ENCODE data around the gene WDFY2. TPM values are rescaled to one million over a fixed set of nuclear protein-coding genes. Genes with fewer than 3 reads are reported as not detected.
A peak's percentile ranks its signal among the peaks of the same experiment; 100 is the strongest.

The WDFY2 gene
- total RNA-seq, 5 donors from 2014 or later (not counting 1 experiment from before 2014, with no cell fraction given): 18.2 to 28.3 (median 20.0) TPM

GRCh38 chr13:51773515-51773914 is 189.3 kb downstream of the WDFY2 start:
- Histone ChIP-seq H3K27ac (ENCODE audit: low read length) (no peak overlapping the region), H3K36me3 (ENCODE audit: control insufficient read depth in 2 of 2, extremely low read depth in 1 of 2, insufficient read depth in 1 of 2, low read length in 1 of 2) (peaks cover 0 to 22% of the 10 kb centered on the region in 2 donors), H3K4me3 (ENCODE audit: control insufficient read depth in 1 of 2, extremely low read depth in 1 of 2, low read length in 1 of 2) (no peak overlapping the region), H3K4me1 (ENCODE audit: control insufficient read depth in 1 of 2, extremely low read depth in 1 of 2, insufficient read depth in 2 of 2, low read length in 2 of 2) (no peaks in the 10 kb centered on the region), H3K27me3 (replicated peaks in 1 of 2; ENCODE audit: control insufficient read depth in 2 of 2, extremely low read depth in 1 of 2, insufficient read depth in 2 of 2, low read length in 1 of 2) (no peaks in the 10 kb centered on the region), H3K9me3 (no peaks in the 10 kb centered on the region)
- H3K9me3 Mint-ChIP-seq: no peaks in the 10 kb centered on the region
- CTCF ChIA-PET: no interaction called here
- H3K4me1 Mint-ChIP-seq: no peaks in the 10 kb centered on the region
- peaks cover 21% of the 10 kb centered on the region for H3K36me3 Mint-ChIP-seq
- no peaks in the 10 kb centered on the region for H3K27me3 Mint-ChIP-seq
- DNase-seq (no peak), ATAC-seq (replicated peaks in 1 of 4) (no peak)
- POLR2A ChIA-PET: no interaction called here
- no peak overlapping the region for H3K4me3 Mint-ChIP-seq
- 93% methylated on average over 5 of the region's 11 CpGs for WGBS (ENCODE audit: insufficient coverage)
- H3K27ac Mint-ChIP-seq: no peak overlapping the region

GRCh38 chr13:51776179-51776578 is 191.9 kb downstream of the WDFY2 start:
- CTCF ChIA-PET: no interaction called here
- no peaks in the 10 kb centered on the region for H3K9me3 ChIP-seq
- H3K27me3 ChIP-seq (replicated peaks in 1 of 2; ENCODE audit: control insufficient read depth in 2 of 2, extremely low read depth in 1 of 2, insufficient read depth in 2 of 2, low read length in 1 of 2): no peaks in the 10 kb centered on the region
- H3K36me3 ChIP-seq (ENCODE audit: control insufficient read depth in 2 of 2, extremely low read depth in 1 of 2, insufficient read depth in 1 of 2, low read length in 1 of 2): peaks cover 2 to 12% of the 10 kb centered on the region in 2 donors
- WGBS (ENCODE audit: insufficient coverage): 64% methylated on average over 3 of the region's 7 CpGs
- DNase-seq: no peak
- H3K27ac Mint-ChIP-seq: no peak overlapping the region
- peaks cover 20% of the 10 kb centered on the region for H3K36me3 Mint-ChIP-seq
- no peak for ATAC-seq (replicated peaks in 1 of 4)
- H3K27ac ChIP-seq (ENCODE audit: low read length): no peak overlapping the region
- H3K27me3 Mint-ChIP-seq: no peaks in the 10 kb centered on the region
- no peak overlapping the region for H3K4me3 Mint-ChIP-seq
- H3K9me3 Mint-ChIP-seq: no peaks in the 10 kb centered on the region
- H3K4me1 Mint-ChIP-seq: no peaks in the 10 kb centered on the region
- no peaks in the 10 kb centered on the region for H3K4me1 ChIP-seq (ENCODE audit: control insufficient read depth in 1 of 2, extremely low read depth in 1 of 2, insufficient read depth in 2 of 2, low read length in 2 of 2)
- POLR2A ChIA-PET: no interaction called here
- H3K4me3 ChIP-seq (ENCODE audit: control insufficient read depth in 1 of 2, extremely low read depth in 1 of 2, low read length in 1 of 2): no peak overlapping the region

GRCh38 chr13:51777921-51778320 is 193.7 kb downstream of the WDFY2 start:
- Mint-ChIP-seq H3K4me3 (no peak overlapping the region), H3K4me1 (peaks cover 0 to 5% (median 0%) of the 10 kb centered on the region in 3 donors), H3K9me3 (no peaks in the 10 kb centered on the region), H3K36me3 (peaks cover 16% of the 10 kb centered on the region), H3K27me3 (no peaks in the 10 kb centered on the region), H3K27ac (no peak overlapping the region)
- WGBS (ENCODE audit: insufficient coverage): 81% methylated on average over 7 of the region's 9 CpGs
- ATAC-seq (replicated peaks in 1 of 4) (no peak), DNase-seq (no peak)
- no peak overlapping the region for H3K4me3 ChIP-seq (ENCODE audit: control insufficient read depth in 1 of 2, extremely low read depth in 1 of 2, low read length in 1 of 2)
- CTCF ChIA-PET: no interaction called here
- POLR2A ChIA-PET: interaction anchor here in 1 of 2 donors (0.6 kb wide), 1 partner anchor 31 kb away, joined by 3 read pairs; no protein-coding TSS in a partner anchor
- no peaks in the 10 kb centered on the region for H3K4me1 ChIP-seq (ENCODE audit: control insufficient read depth in 1 of 2, extremely low read depth in 1 of 2, insufficient read depth in 2 of 2, low read length in 2 of 2)
- H3K36me3 ChIP-seq (ENCODE audit: control insufficient read depth in 2 of 2, extremely low read depth in 1 of 2, insufficient read depth in 1 of 2, low read length in 1 of 2): peaks cover 2 to 10% of the 10 kb centered on the region in 2 donors
- H3K27ac ChIP-seq (ENCODE audit: low read length): no peak overlapping the region
- no peaks in the 10 kb centered on the region for H3K9me3 ChIP-seq
- H3K27me3 ChIP-seq (replicated peaks in 1 of 2; ENCODE audit: control insufficient read depth in 2 of 2, extremely low read depth in 1 of 2, insufficient read depth in 2 of 2, low read length in 1 of 2): no peaks in the 10 kb centered on the region

GRCh38 chr13:51778392-51778791 is 194.1 kb downstream of the WDFY2 start:
- H3K36me3 Mint-ChIP-seq: peaks cover 16% of the 10 kb centered on the region
- Histone ChIP-seq H3K36me3 (ENCODE audit: control insufficient read depth in 2 of 2, extremely low read depth in 1 of 2, insufficient read depth in 1 of 2, low read length in 1 of 2) (peaks cover 2 to 6% of the 10 kb centered on the region in 2 donors), H3K4me1 (ENCODE audit: control insufficient read depth in 1 of 2, extremely low read depth in 1 of 2, insufficient read depth in 2 of 2, low read length in 2 of 2) (no peaks in the 10 kb centered on the region), H3K27me3 (replicated peaks in 1 of 2; ENCODE audit: control insufficient read depth in 2 of 2, extremely low read depth in 1 of 2, insufficient read depth in 2 of 2, low read length in 1 of 2) (no peaks in the 10 kb centered on the region), H3K27ac (ENCODE audit: low read length) (no peak overlapping the region), H3K4me3 (ENCODE audit: control insufficient read depth in 1 of 2, extremely low read depth in 1 of 2, low read length in 1 of 2) (no peak overlapping the region), H3K9me3 (no peaks in the 10 kb centered on the region)
- no peak overlapping the region for H3K4me3 Mint-ChIP-seq
- H3K4me1 Mint-ChIP-seq: peaks cover 0 to 5% (median 0%) of the 10 kb centered on the region in 3 donors
- WGBS (ENCODE audit: insufficient coverage): 62% methylated on average over 6 of the region's 11 CpGs
- H3K27me3 Mint-ChIP-seq: no peaks in the 10 kb centered on the region
- ChIA-PET POLR2A (interaction anchor here in 1 of 2 donors (0.6 kb wide), 1 partner anchor 31 kb away, joined by 3 read pairs; no protein-coding TSS in a partner anchor), CTCF (no interaction called here)
- DNase-seq (no peak), ATAC-seq (replicated peaks in 1 of 4) (no peak)
- H3K9me3 Mint-ChIP-seq: no peaks in the 10 kb centered on the region
- H3K27ac Mint-ChIP-seq: no peak overlapping the region

- Histone ChIP-seq H3K4me3 (ENCODE audit: control insufficient read depth in 1 of 2, extremely low read depth in 1 of 2, low read length in 1 of 2) (no peak overlapping the region), H3K27me3 (replicated peaks in 1 of 2; ENCODE audit: control insufficient read depth in 2 of 2, extremely low read depth in 1 of 2, insufficient read depth in 2 of 2, low read length in 1 of 2) (no peaks in the 10 kb centered on the region), H3K4me1 (ENCODE audit: control insufficient read depth in 1 of 2, extremely low read depth in 1 of 2, insufficient read depth in 2 of 2, low read length in 2 of 2) (no peaks in the 10 kb centered on the region), H3K27ac (ENCODE audit: low read length) (no peak overlapping the region), H3K9me3 (no peaks in the 10 kb centered on the region), H3K36me3 (ENCODE audit: control insufficient read depth in 2 of 2, extremely low read depth in 1 of 2, insufficient read depth in 1 of 2, low read length in 1 of 2) (peaks cover 2 to 4% of the 10 kb centered on the region in 2 donors)
- Mint-ChIP-seq H3K4me3 (no peak overlapping the region), H3K27me3 (no peaks in the 10 kb centered on the region), H3K4me1 (peaks cover 0 to 5% (median 0%) of the 10 kb centered on the region in 3 donors), H3K27ac (no peak overlapping the region), H3K9me3 (no peaks in the 10 kb centered on the region), H3K36me3 (peaks cover 20% of the 10 kb centered on the region)
- ChIA-PET POLR2A (no interaction called here), CTCF (no interaction called here)
- no CpG with 5 or more reads among the region's 3 CpGs for WGBS (ENCODE audit: insufficient coverage)
- no peak for DNase-seq
- no peak for ATAC-seq (replicated peaks in 1 of 4)
Measured at GRCh38 chr13:51780099-51780498, 195.8 kb downstream of the WDFY2 start.

- H3K27ac Mint-ChIP-seq: no peak overlapping the region
- ChIA-PET CTCF (no interaction called here), POLR2A (no interaction called here)
- Histone ChIP-seq H3K4me1 (ENCODE audit: control insufficient read depth in 1 of 2, extremely low read depth in 1 of 2, insufficient read depth in 2 of 2, low read length in 2 of 2) (no peaks in the 10 kb centered on the region), H3K4me3 (ENCODE audit: control insufficient read depth in 1 of 2, extremely low read depth in 1 of 2, low read length in 1 of 2) (no peak overlapping the region), H3K36me3 (ENCODE audit: control insufficient read depth in 2 of 2, extremely low read depth in 1 of 2, insufficient read depth in 1 of 2, low read length in 1 of 2) (peaks cover 4 to 5% of the 10 kb centered on the region in 2 donors), H3K27ac (ENCODE audit: low read length) (no peak overlapping the region), H3K27me3 (replicated peaks in 1 of 2; ENCODE audit: control insufficient read depth in 2 of 2, extremely low read depth in 1 of 2, insufficient read depth in 2 of 2, low read length in 1 of 2) (no peaks in the 10 kb centered on the region), H3K9me3 (no peaks in the 10 kb centered on the region)
- no peaks in the 10 kb centered on the region for H3K9me3 Mint-ChIP-seq
- ATAC-seq (replicated peaks in 1 of 4) (peak in 2 of 4 experiments; percentile 32 to 44), DNase-seq (peak in 1 of 35 experiments; percentile 25)
- peaks cover 29% of the 10 kb centered on the region for H3K36me3 Mint-ChIP-seq
- H3K4me1 Mint-ChIP-seq: peaks cover 0 to 5% (median 0%) of the 10 kb centered on the region in 3 donors
- 84% methylated on average over 10 of the region's 15 CpGs for WGBS (ENCODE audit: insufficient coverage)
- H3K27me3 Mint-ChIP-seq: no peaks in the 10 kb centered on the region
- no peak overlapping the region for H3K4me3 Mint-ChIP-seq
Measured at GRCh38 chr13:51781246-51782022, 197.2 kb downstream of the WDFY2 start.

Measured in T-cell (primary cell).